ENCODE results near the gene NHLRC1.

GRCh38 chr6:18101873-18102272 is 20.6 kb downstream of the NHLRC1 start:
- TF ChIP-seq CTCF (IDR thresholded peaks at IDR 0.05; ENCODE audit: poor library complexity, severe bottlenecking) (no peak), RAD21 (conservative IDR thresholded peaks at IDR 0.05) (no peak), EP300 (conservative IDR thresholded peaks at IDR 0.05; ENCODE audit: poor library complexity, severe bottlenecking) (no peak), MXI1 (conservative IDR thresholded peaks at IDR 0.05; ENCODE audit: poor library complexity, severe bottlenecking) (no peak), TAF1 (IDR thresholded peaks at IDR 0.05; ENCODE audit: low read depth) (no peak), EZH2 (IDR thresholded peaks at IDR 0.05; ENCODE audit: borderline replicate concordance, insufficient read depth, low read length, poor library complexity, severe bottlenecking) (no peak), POLR2AphosphoS5 (IDR thresholded peaks at IDR 0.05) (no peak)
- TF ChIP-seq, protein P1, sequence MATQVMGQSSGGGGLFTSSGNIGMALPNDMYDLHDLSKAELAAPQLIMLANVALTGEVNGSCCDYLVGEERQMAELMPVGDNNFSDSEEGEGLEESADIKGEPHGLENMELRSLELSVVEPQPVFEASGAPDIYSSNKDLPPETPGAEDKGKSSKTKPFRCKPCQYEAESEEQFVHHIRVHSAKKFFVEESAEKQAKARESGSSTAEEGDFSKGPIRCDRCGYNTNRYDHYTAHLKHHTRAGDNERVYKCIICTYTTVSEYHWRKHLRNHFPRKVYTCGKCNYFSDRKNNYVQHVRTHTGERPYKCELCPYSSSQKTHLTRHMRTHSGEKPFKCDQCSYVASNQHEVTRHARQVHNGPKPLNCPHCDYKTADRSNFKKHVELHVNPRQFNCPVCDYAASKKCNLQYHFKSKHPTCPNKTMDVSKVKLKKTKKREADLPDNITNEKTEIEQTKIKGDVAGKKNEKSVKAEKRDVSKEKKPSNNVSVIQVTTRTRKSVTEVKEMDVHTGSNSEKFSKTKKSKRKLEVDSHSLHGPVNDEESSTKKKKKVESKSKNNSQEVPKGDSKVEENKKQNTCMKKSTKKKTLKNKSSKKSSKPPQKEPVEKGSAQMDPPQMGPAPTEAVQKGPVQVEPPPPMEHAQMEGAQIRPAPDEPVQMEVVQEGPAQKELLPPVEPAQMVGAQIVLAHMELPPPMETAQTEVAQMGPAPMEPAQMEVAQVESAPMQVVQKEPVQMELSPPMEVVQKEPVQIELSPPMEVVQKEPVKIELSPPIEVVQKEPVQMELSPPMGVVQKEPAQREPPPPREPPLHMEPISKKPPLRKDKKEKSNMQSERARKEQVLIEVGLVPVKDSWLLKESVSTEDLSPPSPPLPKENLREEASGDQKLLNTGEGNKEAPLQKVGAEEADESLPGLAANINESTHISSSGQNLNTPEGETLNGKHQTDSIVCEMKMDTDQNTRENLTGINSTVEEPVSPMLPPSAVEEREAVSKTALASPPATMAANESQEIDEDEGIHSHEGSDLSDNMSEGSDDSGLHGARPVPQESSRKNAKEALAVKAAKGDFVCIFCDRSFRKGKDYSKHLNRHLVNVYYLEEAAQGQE (IDR thresholded peaks at IDR 0.05; ENCODE audit: borderline replicate concordance): no peak

Measured in neural cell (in vitro differentiated cells).